Muscle of leg (tissue), 11 donors: ENCODE measurements around the gene PRM3. TPM values are rescaled to one million over a fixed set of nuclear protein-coding genes. Genes with fewer than 3 reads are reported as not detected.

Experiments used
- DNase-seq: peaks from one replicate; pipeline ENCODE4 v3.0.0; 2013
- H3K27ac ChIP-seq: one replicate; pipeline ENCODE4 v1.5.1; 2013; ENCODE audit warnings: mild to moderate bottlenecking, low read length, control low read depth
- H3K27me3 ChIP-seq: one replicate; pipeline ENCODE4 v1.6.1; 2013; ENCODE audit warnings: low read length; ENCODE audit not compliant: control insufficient read depth, insufficient read depth
- H3K36me3 ChIP-seq: one replicate; pipeline ENCODE4 v1.6.1; 2013; ENCODE audit warnings: low read length; ENCODE audit not compliant: control insufficient read depth, insufficient read depth
- H3K4me1 ChIP-seq: one replicate; pipeline ENCODE4 v1.6.1; 2013; ENCODE audit warnings: low read length; ENCODE audit not compliant: control insufficient read depth, insufficient read depth
- H3K4me3 ChIP-seq: one replicate; pipeline ENCODE4 v1.5.1; 2013; ENCODE audit warnings: low read length, control low read depth
- H3K9me3 ChIP-seq: replicated peaks from 2 replicates; pipeline ENCODE4 v1.6.1; 2013; ENCODE audit warnings: low read depth, low read length; ENCODE audit not compliant: control insufficient read depth
- WGBS: methylation state at CpG from one replicate; pipeline ENCODE4 v1.1.5; 2013; ENCODE audit warnings: missing lambda C conversion rate; ENCODE audit not compliant: insufficient coverage; 5-methylcytosine and 5-hydroxymethylcytosine counted together
- polyA plus RNA-seq, 8 donors: library from polyadenylated mRNA; unstranded; fragments of 120-200 nt; gene quantifications; one replicate each; pipeline versions ENCODE4 v1.2.1 to v1.2.3, GENCODE V29; 2013; ENCODE audit warnings: inconsistent platforms in 1 of 8, low replicate concordance in 1 of 8; ENCODE audit not compliant: insufficient read length in 8 of 8, insufficient read depth in 1 of 8
- total RNA-seq: library from RNA; stranded (reverse); fragments of 120-200 nt; gene quantifications from one replicate; pipeline ENCODE4 v1.2.4, GENCODE V29; 2013

The PRM3 gene
- total and polyA plus RNA-seq, 9 donors, result not detected

GRCh38 chr16:11280616-11281522 is 7.4 kb upstream of the PRM3 start, which contains the start of gene PRM1:
TSS of gene PRM1 (minus strand) at chr16:11281330. CDS start at chr16:11281238, 92 bp downstream.
- Histone ChIP-seq H3K27ac (no peak within 1 kb of the TSS), H3K4me3 (no peak within 1 kb of the TSS), H3K36me3 (no peaks in the 10 kb centered on the region), H3K9me3 (no peaks in the 10 kb centered on the region), H3K4me1 (no peaks in the 10 kb centered on the region), H3K27me3 (no peaks in the 10 kb centered on the region)
- 70% methylated on average over 9 of the region's 25 CpGs for WGBS
- DNase-seq, result no peak

GRCh38 chr16:11278681-11279628 is 5.5 kb upstream of the PRM3 start:
- Histone ChIP-seq H3K27ac (no peak overlapping the region), H3K36me3 (no peaks in the 10 kb centered on the region), H3K4me1 (no peaks in the 10 kb centered on the region), H3K27me3 (no peaks in the 10 kb centered on the region), H3K4me3 (no peak overlapping the region), H3K9me3 (no peaks in the 10 kb centered on the region)
- no peak for DNase-seq
- 77% methylated on average over 5 of the region's 7 CpGs for WGBS

- Histone ChIP-seq H3K9me3 (no peaks in the 10 kb centered on the region), H3K36me3 (no peaks in the 10 kb centered on the region), H3K27ac (no peak overlapping the region), H3K27me3 (peaks cover 2% of the 10 kb centered on the region), H3K4me1 (no peaks in the 10 kb centered on the region), H3K4me3 (no peak overlapping the region)
- 83% methylated on average over 8 of the region's 12 CpGs for WGBS
- DNase-seq, result no peak
These were observed 4.3 kb upstream of the PRM3 start for GRCh38 chr16:11277607-11278337.

- Histone ChIP-seq H3K9me3 (no peaks in the 10 kb centered on the region), H3K36me3 (no peaks in the 10 kb centered on the region), H3K27me3 (peaks cover 2% of the 10 kb centered on the region), H3K4me3 (no peak overlapping the region), H3K4me1 (no peaks in the 10 kb centered on the region), H3K27ac (no peak overlapping the region)
- no peak for DNase-seq
- 95% methylated on average over 3 of the region's 11 CpGs for WGBS
These were observed 3.6 kb upstream of the PRM3 start for GRCh38 chr16:11276896-11277593.

GRCh38 chr16:11276143-11276895 is 2.9 kb upstream of the PRM3 start, which contains the start of gene PRM2:
TSS of gene PRM2 (minus strand) at chr16:11276480. CDS start at chr16:11276370, 110 bp downstream.
- Histone ChIP-seq H3K4me3 (no peak within 1 kb of the TSS), H3K27me3 (peaks cover 2% of the 10 kb centered on the region), H3K9me3 (no peaks in the 10 kb centered on the region), H3K27ac (no peak within 1 kb of the TSS), H3K36me3 (no peaks in the 10 kb centered on the region), H3K4me1 (no peaks in the 10 kb centered on the region)
- 89% methylated on average over 25 of the region's 26 CpGs for WGBS
- no peak for DNase-seq

DNA sequence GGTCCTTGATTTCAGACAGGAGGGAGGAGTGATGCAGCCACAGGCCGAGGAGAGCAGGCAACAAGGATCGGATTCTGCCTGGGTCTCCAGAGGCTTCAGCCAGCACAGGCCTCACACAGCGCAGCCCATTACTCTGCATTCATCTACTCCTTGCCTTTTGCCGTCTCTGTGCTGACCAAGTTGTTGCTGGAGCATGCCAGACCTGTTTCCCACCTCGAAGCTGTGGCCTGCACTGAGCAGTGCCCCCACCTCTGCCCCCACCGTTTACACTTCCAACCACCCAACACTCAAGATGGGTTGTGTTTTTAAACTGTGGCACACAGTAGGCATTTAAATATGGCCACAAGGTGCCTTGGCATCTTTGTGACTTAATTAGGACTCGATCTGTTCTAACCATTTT is 1.5 kb upstream of the PRM3 start:
- WGBS, result 90% methylated on average over 4 of the region's 7 CpGs
- H3K36me3 ChIP-seq, result no peaks in the 10 kb centered on the region
- H3K9me3 ChIP-seq, result no peaks in the 10 kb centered on the region
- DNase-seq, result no peak
- H3K27ac ChIP-seq, result no peak overlapping the region
- H3K4me3 ChIP-seq, result no peak overlapping the region
- H3K4me1 ChIP-seq, result no peaks in the 10 kb centered on the region
- H3K27me3 ChIP-seq, result peaks cover 2% of the 10 kb centered on the region

GRCh38 chr16:11273721-11274324 is 394 bp upstream of the PRM3 start:
- H3K36me3 ChIP-seq, result no peaks in the 10 kb centered on the region
- 9% methylated on average over 1 of the region's 3 CpGs for WGBS
- H3K9me3 ChIP-seq, result no peaks in the 10 kb centered on the region
- peaks cover 2% of the 10 kb centered on the region for H3K27me3 ChIP-seq
- DNase-seq, result no peak
- no peak overlapping the region for H3K27ac ChIP-seq
- no peaks in the 10 kb centered on the region for H3K4me1 ChIP-seq
- H3K4me3 ChIP-seq, result no peak overlapping the region

DNA sequence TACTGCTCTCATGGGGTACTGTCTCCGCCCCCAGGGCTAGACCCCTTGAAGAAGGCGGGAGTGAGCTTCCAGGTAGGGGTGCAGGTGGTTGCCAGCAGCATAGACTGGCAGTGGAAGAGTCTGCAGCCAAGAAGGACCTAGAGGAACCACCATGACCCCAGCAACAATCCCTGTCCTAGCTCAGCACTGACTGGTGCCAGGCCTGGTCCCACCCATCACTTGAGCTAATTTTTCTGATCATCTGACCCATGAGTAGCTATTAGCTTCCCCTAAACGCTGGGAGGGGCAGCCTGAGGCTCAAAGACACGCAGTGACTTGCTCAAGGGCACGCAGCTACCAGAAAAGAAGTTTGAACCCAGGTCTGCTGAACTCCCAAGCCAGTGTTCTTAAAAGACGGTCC is 945 bp downstream of the PRM3 start:
- H3K27ac ChIP-seq, result no peak overlapping the region
- no peak for DNase-seq
- no peak overlapping the region for H3K4me3 ChIP-seq
- H3K9me3 ChIP-seq, result no peaks in the 10 kb centered on the region
- H3K27me3 ChIP-seq, result peaks cover 2% of the 10 kb centered on the region
- WGBS, result 80% methylated on average over 4 of the region's 6 CpGs
- no peaks in the 10 kb centered on the region for H3K4me1 ChIP-seq
- no peaks in the 10 kb centered on the region for H3K36me3 ChIP-seq
